ENCODE data around the gene RMND5A.
"Not testable (repeated sequence)": the region's sequence is repeated elsewhere in the genome, so short reads cannot be mapped to it uniquely, and the experiment has no call there.

DNA sequence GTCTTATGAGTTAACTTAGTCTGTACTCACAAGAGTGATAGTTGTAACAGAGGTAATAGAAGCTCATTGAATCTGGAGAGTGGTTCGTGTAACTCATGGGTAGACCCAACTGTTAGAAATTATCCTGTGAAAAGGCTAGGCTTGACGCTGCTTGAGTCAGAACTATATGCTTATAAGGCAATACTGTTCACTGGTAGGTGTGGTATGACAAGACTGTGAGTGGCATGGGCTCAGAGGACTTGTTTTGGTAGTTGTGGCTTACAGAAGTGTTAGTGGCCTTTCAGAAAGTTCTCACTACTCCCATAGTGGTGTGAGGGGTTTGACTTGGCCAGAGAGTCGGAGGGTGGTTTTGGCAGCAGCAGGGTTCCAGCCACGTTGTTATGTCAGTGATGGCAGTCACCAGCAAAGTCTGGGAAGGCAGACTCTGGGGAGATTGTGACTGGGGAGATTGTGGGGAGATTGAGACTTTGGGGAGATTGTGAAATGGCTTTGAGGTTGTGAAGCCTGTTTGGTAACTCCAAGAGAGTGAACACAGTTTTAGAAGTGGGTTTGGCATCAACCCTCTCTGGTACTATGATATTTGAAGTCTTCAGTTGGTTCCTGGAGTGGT, 21.9 kb downstream of the RMND5A start:
- TF ChIP-seq, protein P1, sequence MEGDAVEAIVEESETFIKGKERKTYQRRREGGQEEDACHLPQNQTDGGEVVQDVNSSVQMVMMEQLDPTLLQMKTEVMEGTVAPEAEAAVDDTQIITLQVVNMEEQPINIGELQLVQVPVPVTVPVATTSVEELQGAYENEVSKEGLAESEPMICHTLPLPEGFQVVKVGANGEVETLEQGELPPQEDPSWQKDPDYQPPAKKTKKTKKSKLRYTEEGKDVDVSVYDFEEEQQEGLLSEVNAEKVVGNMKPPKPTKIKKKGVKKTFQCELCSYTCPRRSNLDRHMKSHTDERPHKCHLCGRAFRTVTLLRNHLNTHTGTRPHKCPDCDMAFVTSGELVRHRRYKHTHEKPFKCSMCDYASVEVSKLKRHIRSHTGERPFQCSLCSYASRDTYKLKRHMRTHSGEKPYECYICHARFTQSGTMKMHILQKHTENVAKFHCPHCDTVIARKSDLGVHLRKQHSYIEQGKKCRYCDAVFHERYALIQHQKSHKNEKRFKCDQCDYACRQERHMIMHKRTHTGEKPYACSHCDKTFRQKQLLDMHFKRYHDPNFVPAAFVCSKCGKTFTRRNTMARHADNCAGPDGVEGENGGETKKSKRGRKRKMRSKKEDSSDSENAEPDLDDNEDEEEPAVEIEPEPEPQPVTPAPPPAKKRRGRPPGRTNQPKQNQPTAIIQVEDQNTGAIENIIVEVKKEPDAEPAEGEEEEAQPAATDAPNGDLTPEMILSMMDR (IDR thresholded peaks at IDR 0.05), result not testable (repeated sequence)
- not testable (repeated sequence) for TF ChIP-seq ZFX (IDR thresholded peaks at IDR 0.05; ENCODE audit: borderline replicate concordance)
